GM12865 (cell line): ENCODE data around the gene XDH.

Source experiments
- DNase-seq: peaks from one replicate; pipeline ENCODE4 v3.0.0; 2010; ENCODE audit warnings: low read depth
- H3K4me3 ChIP-seq: 2 replicates; pipeline ENCODE4 v1.5.1; 2011; ENCODE audit warnings: mild to moderate bottlenecking, low read depth, low read length, control low read depth
- CTCF ChIP-seq: IDR thresholded peaks from 2 replicates; pipeline ENCODE4 v1.5.1; 2011; ENCODE audit warnings: low read length, control low read depth, low read depth, inconsistent platforms; ENCODE audit not compliant: insufficient read depth; ENCODE audit errors: missing control alignments

Gene XDH

GRCh38 chr2:31414601-31415241 lies at the start of gene XDH:
Gene XDH (minus strand): TSS chr2:31414742. CDS start chr2:31414666, 76 bp downstream.
- TF ChIP-seq CTCF = no peak
- H3K4me3 ChIP-seq = no peak within 1 kb of the TSS
- peak; percentile 13 for DNase-seq

GRCh38 chr2:31457651-31458050 lies 43.1 kb upstream of the XDH start:
- TF ChIP-seq CTCF = no peak
- DNase-seq = no peak
- no peak overlapping the region for H3K4me3 ChIP-seq

- no peak for TF ChIP-seq CTCF
- no peak overlapping the region for H3K4me3 ChIP-seq
- DNase-seq = no peak
Measured at GRCh38 chr2:31446848-31447247, 32.3 kb upstream of the XDH start.

- no peak for TF ChIP-seq CTCF
- H3K4me3 ChIP-seq = no peak overlapping the region
- DNase-seq = no peak
Measured at GRCh38 chr2:31442376-31442775, 27.8 kb upstream of the XDH start.

GRCh38 chr2:31440764-31441163 lies 26.2 kb upstream of the XDH start:
- no peak for DNase-seq
- no peak overlapping the region for H3K4me3 ChIP-seq
- no peak for TF ChIP-seq CTCF

GRCh38 chr2:31434911-31435310 lies 20.4 kb upstream of the XDH start:
- peak; percentile 1 for TF ChIP-seq CTCF
- DNase-seq = no peak
- H3K4me3 ChIP-seq = no peak overlapping the region

GRCh38 chr2:31433541-31433940 lies 19.0 kb upstream of the XDH start:
- no peak for DNase-seq
- no peak for TF ChIP-seq CTCF
- H3K4me3 ChIP-seq = no peak overlapping the region
